RWPE2 (cell line): ENCODE results near the gene MCU.
A peak's percentile ranks its signal among the peaks of the same experiment; 100 is the strongest.

Experiments
- ATAC-seq: fragments of 200-7000 bp; cut with Tn5 transposase; 3 replicates; pipeline ENCODE4 v1.9.1; 2021; ENCODE audit warnings: low read depth
- DNase-seq: peaks from one replicate; pipeline ENCODE4 v3.0.0-alpha.2; 2020; ENCODE audit warnings: low spot score
- H3K27ac ChIP-seq: fragments of 450-650 bp; 2 replicates; pipeline ENCODE4 v1.5.1; 2017; ENCODE audit warnings: mild to moderate bottlenecking; ENCODE audit not compliant: poor library complexity, severe bottlenecking
- H3K27me3 ChIP-seq: fragments of 250-450 bp; sonication (Bioruptor Pico); 2 replicates; pipeline ENCODE4 v1.5.1; 2021; ENCODE audit warnings: mild to moderate bottlenecking, moderate library complexity; ENCODE audit not compliant: insufficient read depth, poor library complexity, severe bottlenecking
- H3K36me3 ChIP-seq: fragments of 250-450 bp; sonication (Bioruptor Pico); 2 replicates; pipeline ENCODE4 v1.5.1; 2020; ENCODE audit warnings: low read depth, mild to moderate bottlenecking, moderate library complexity
- H3K4me1 ChIP-seq: fragments of 250-450 bp; sonication (Bioruptor Pico); 2 replicates; pipeline ENCODE4 v1.5.1; 2021; ENCODE audit warnings: mild to moderate bottlenecking, moderate library complexity; ENCODE audit not compliant: insufficient read depth, poor library complexity, severe bottlenecking
- H3K4me3 ChIP-seq: fragments of 250-450 bp; sonication (Bioruptor Pico); 2 replicates; pipeline ENCODE4 v1.5.1; 2021; ENCODE audit warnings: mild to moderate bottlenecking, moderate library complexity; ENCODE audit not compliant: severe bottlenecking
- H3K9me3 ChIP-seq: fragments of 250-450 bp; sonication (Bioruptor Pico); 2 replicates; pipeline ENCODE4 v1.5.1; 2021; ENCODE audit warnings: mild to moderate bottlenecking, moderate library complexity; ENCODE audit not compliant: severe bottlenecking
- CTCF ChIP-seq: fragments of 450-650 bp; IDR thresholded peaks from one replicate; pipeline ENCODE4 v1.5.1; 2017; ENCODE audit warnings: mild to moderate bottlenecking, moderate library complexity; ENCODE audit not compliant: poor library complexity, severe bottlenecking

Gene MCU

GRCh38 chr10:72687035-72687434 is 4.9 kb upstream of the MCU start:
- Histone ChIP-seq H3K9me3 (no peaks in the 10 kb centered on the region), H3K4me3 (no peak overlapping the region), H3K27ac (peak overlapping the region; percentile 72), H3K27me3 (no peaks in the 10 kb centered on the region), H3K4me1 (peaks cover 10% of the 10 kb centered on the region), H3K36me3 (no peaks in the 10 kb centered on the region)
- ATAC-seq (no peak), DNase-seq (no peak)
- TF ChIP-seq CTCF: no peak

GRCh38 chr10:72688208-72688651 is 3.7 kb upstream of the MCU start:
- no peak for TF ChIP-seq CTCF
- no peaks in the 10 kb centered on the region for H3K27me3 ChIP-seq
- H3K27ac ChIP-seq: peak overlapping the region; percentile 72
- H3K4me3 ChIP-seq: no peak overlapping the region
- no peaks in the 10 kb centered on the region for H3K9me3 ChIP-seq
- peak; percentile 66 for ATAC-seq
- H3K4me1 ChIP-seq: peaks cover 10% of the 10 kb centered on the region
- no peaks in the 10 kb centered on the region for H3K36me3 ChIP-seq
- no peak for DNase-seq

GRCh38 chr10:72689660-72690059 is 2.3 kb upstream of the MCU start:
- ATAC-seq: no peak
- TF ChIP-seq CTCF: no peak
- DNase-seq: no peak
- peaks cover 20% of the 10 kb centered on the region for H3K4me1 ChIP-seq
- H3K36me3 ChIP-seq: 0 out of 2 replicates have a peak, but pooled peaks cover 3% of the 10 kb centered on the region
- no peak overlapping the region for H3K4me3 ChIP-seq
- no peak overlapping the region for H3K27ac ChIP-seq
- no peaks in the 10 kb centered on the region for H3K27me3 ChIP-seq
- H3K9me3 ChIP-seq: no peaks in the 10 kb centered on the region

- no peak overlapping the region for H3K27ac ChIP-seq
- peaks cover 24% of the 10 kb centered on the region for H3K4me1 ChIP-seq
- no peak for DNase-seq
- TF ChIP-seq CTCF: no peak
- no peaks in the 10 kb centered on the region for H3K9me3 ChIP-seq
- 0 out of 2 replicates have a peak, but pooled peaks cover 3% of the 10 kb centered on the region for H3K36me3 ChIP-seq
- H3K4me3 ChIP-seq: no peak overlapping the region
- ATAC-seq: no peak
- no peaks in the 10 kb centered on the region for H3K27me3 ChIP-seq
Measured at GRCh38 chr10:72690071-72690755, 1.7 kb upstream of the MCU start.

GRCh38 chr10:72691470-72691862 is 477 bp upstream of the MCU start:
- DNase-seq: no peak
- TF ChIP-seq CTCF: no peak
- H3K27me3 ChIP-seq: no peaks in the 10 kb centered on the region
- peak overlapping the region; percentile 60 for H3K27ac ChIP-seq
- no peak for ATAC-seq
- H3K9me3 ChIP-seq: no peaks in the 10 kb centered on the region
- 0 out of 2 replicates have a peak, but pooled peaks cover 3% of the 10 kb centered on the region for H3K36me3 ChIP-seq
- peak overlapping the region; percentile 75 for H3K4me3 ChIP-seq
- peaks cover 26% of the 10 kb centered on the region for H3K4me1 ChIP-seq
